HUES48 (cell line): ENCODE data around the gene CATSPER1.
"Not testable (repeated sequence)": the region's sequence is repeated elsewhere in the genome, so short reads cannot be mapped to it uniquely, and the experiment has no call there.

Experiments used
- H3K27ac ChIP-seq: one replicate; pipeline ENCODE4 v1.7.0; 2013; ENCODE audit warnings: low read depth, low read length, inconsistent platforms
- H3K27me3 ChIP-seq: 2 replicates; pipeline ENCODE4 v1.6.1; 2013; ENCODE audit warnings: mild to moderate bottlenecking, low read length; ENCODE audit not compliant: control insufficient read depth, insufficient read depth
- H3K36me3 ChIP-seq: 2 replicates; pipeline ENCODE4 v1.6.1; 2013; ENCODE audit warnings: low read length; ENCODE audit not compliant: control insufficient read depth, insufficient read depth
- H3K4me1 ChIP-seq: 2 replicates; pipeline ENCODE4 v1.6.1; 2013; ENCODE audit warnings: mild to moderate bottlenecking, low read length; ENCODE audit not compliant: control insufficient read depth, insufficient read depth
- H3K4me3 ChIP-seq: 2 replicates; pipeline ENCODE4 v1.5.1; 2013; ENCODE audit warnings: mild to moderate bottlenecking, low read depth, low read length
- H3K9ac ChIP-seq: 2 replicates; pipeline ENCODE4 v1.6.1; 2013; ENCODE audit warnings: mild to moderate bottlenecking, low read depth, low read length, moderate library complexity
- H3K9me3 ChIP-seq: 2 replicates; pipeline ENCODE4 v1.6.1; 2013; ENCODE audit warnings: low read length; ENCODE audit not compliant: control insufficient read depth, insufficient read depth

CATSPER1 gene

GRCh38 chr11:66016793-66017177 is 9.5 kb downstream of the CATSPER1 start:
- Histone ChIP-seq H3K9ac (no peak overlapping the region), H3K4me3 (no peak overlapping the region), H3K9me3 (no peaks in the 10 kb centered on the region), H3K27me3 (peaks cover 16% of the 10 kb centered on the region), H3K27ac (no peak overlapping the region), H3K4me1 (no peaks in the 10 kb centered on the region), H3K36me3 (no peaks in the 10 kb centered on the region)

- Histone ChIP-seq H3K27ac (no peak overlapping the region), H3K27me3 (peaks cover 17% of the 10 kb centered on the region), H3K4me3 (no peak overlapping the region), H3K36me3 (no peaks in the 10 kb centered on the region), H3K4me1 (no peaks in the 10 kb centered on the region), H3K9ac (no peak overlapping the region), H3K9me3 (no peaks in the 10 kb centered on the region)
Observed at GRCh38 chr11:66015936-66016792, 10.1 kb downstream of the CATSPER1 start.

GRCh38 chr11:66015454-66015881 is 10.8 kb downstream of the CATSPER1 start:
- no peaks in the 10 kb centered on the region for H3K4me1 ChIP-seq

GRCh38 chr11:66014804-66015453 is 11.3 kb downstream of the CATSPER1 start:
- H3K4me1 ChIP-seq, result no peaks in the 10 kb centered on the region
- H3K36me3 ChIP-seq, result no peaks in the 10 kb centered on the region
- no peak overlapping the region for H3K9ac ChIP-seq
- no peaks in the 10 kb centered on the region for H3K9me3 ChIP-seq
- H3K27ac ChIP-seq, result no peak overlapping the region
- H3K27me3 ChIP-seq, result peaks cover 17% of the 10 kb centered on the region
- H3K4me3 ChIP-seq, result no peak overlapping the region

More at GRCh38 chr11:66015454-66015881, 10.8 kb downstream of the CATSPER1 start:
- H3K4me3 ChIP-seq, result no peak overlapping the region
- H3K27me3 ChIP-seq, result peaks cover 17% of the 10 kb centered on the region
- H3K27ac ChIP-seq, result no peak overlapping the region
- H3K9me3 ChIP-seq, result no peaks in the 10 kb centered on the region
- no peaks in the 10 kb centered on the region for H3K36me3 ChIP-seq
- H3K9ac ChIP-seq, result no peak overlapping the region

- Histone ChIP-seq H3K4me1 (no peaks in the 10 kb centered on the region), H3K27me3 (peaks cover 17% of the 10 kb centered on the region), H3K36me3 (no peaks in the 10 kb centered on the region), H3K9me3 (no peaks in the 10 kb centered on the region), H3K27ac (no peak overlapping the region), H3K9ac (no peak overlapping the region), H3K4me3 (no peak overlapping the region)
Observed at GRCh38 chr11:66013762-66014100, 12.5 kb downstream of the CATSPER1 start.

- Histone ChIP-seq H3K4me3 (no peak overlapping the region), H3K36me3 (no peaks in the 10 kb centered on the region), H3K9me3 (no peaks in the 10 kb centered on the region), H3K4me1 (no peaks in the 10 kb centered on the region), H3K27me3 (peaks cover 17% of the 10 kb centered on the region), H3K9ac (no peak overlapping the region), H3K27ac (no peak overlapping the region)
Observed at GRCh38 chr11:66012946-66013761, 13.1 kb downstream of the CATSPER1 start.

GRCh38 chr11:66012371-66012945 is 13.8 kb downstream of the CATSPER1 start:
- H3K4me1 ChIP-seq, result 0 out of 2 replicates have a peak, but pooled peaks cover 2% of the 10 kb centered on the region
- H3K27me3 ChIP-seq, result peaks cover 17% of the 10 kb centered on the region
- H3K9ac ChIP-seq, result no peak overlapping the region

GRCh38 chr11:66011785-66012303 is 14.4 kb downstream of the CATSPER1 start, which contains the start of gene CST6:
CST6 (plus strand) TSS chr11:66012008; CDS start chr11:66012045, 37 bp downstream.
- H3K4me3 ChIP-seq, result peak within 1 kb of the TSS; percentile 51; the same call in 1 of the 2 replicates
- no peaks in the 10 kb centered on the region for H3K36me3 ChIP-seq
- peaks cover 5% of the 10 kb centered on the region for H3K4me1 ChIP-seq
- peaks cover 17% of the 10 kb centered on the region for H3K27me3 ChIP-seq
- H3K9me3 ChIP-seq, result no peaks in the 10 kb centered on the region
- no peak within 1 kb of the TSS for H3K9ac ChIP-seq
- no peak within 1 kb of the TSS for H3K27ac ChIP-seq

More at GRCh38 chr11:66012371-66012945, 13.8 kb downstream of the CATSPER1 start:
- H3K9me3 ChIP-seq, result no peaks in the 10 kb centered on the region
- peak overlapping the region; percentile 51; the same call in 1 of the 2 replicates for H3K4me3 ChIP-seq
- H3K36me3 ChIP-seq, result no peaks in the 10 kb centered on the region
- no peak overlapping the region for H3K27ac ChIP-seq

- Histone ChIP-seq H3K9me3 (no peaks in the 10 kb centered on the region), H3K36me3 (no peaks in the 10 kb centered on the region), H3K27me3 (peaks cover 17% of the 10 kb centered on the region), H3K4me1 (peaks cover 8% of the 10 kb centered on the region), H3K27ac (no peak overlapping the region), H3K4me3 (peak overlapping the region; percentile 51; the same call in 1 of the 2 replicates), H3K9ac (no peak overlapping the region)
Observed at GRCh38 chr11:66011239-66011784, 15.0 kb downstream of the CATSPER1 start.

GRCh38 chr11:66010036-66010435 is 16.2 kb downstream of the CATSPER1 start:
- H3K36me3 ChIP-seq, H3K27ac ChIP-seq, H3K4me3 ChIP-seq, H3K9me3 ChIP-seq, H3K9ac ChIP-seq, H3K4me1 ChIP-seq: not testable (repeated sequence)
- H3K27me3 ChIP-seq, result peaks cover 17% of the 10 kb centered on the region
